HG02571 (cell line): ENCODE measurements around the gene ALOX15.
"Not testable (repeated sequence)": the region's sequence is repeated elsewhere in the genome, so short reads cannot be mapped to it uniquely, and the experiment has no call there.

ENCODE experiments used
- ATAC-seq: cut with Tn5 transposase; IDR thresholded peaks from one replicate; pipeline ENCODE4 v1.9.1; 2021; ENCODE audit warnings: mild to moderate bottlenecking, moderate library complexity; ENCODE audit not compliant: unreplicated experiment

ALOX15 gene

GRCh38 chr17:4594931-4595684, 46.4 kb downstream of the ALOX15 start:
- ATAC-seq = no peak

DNA sequence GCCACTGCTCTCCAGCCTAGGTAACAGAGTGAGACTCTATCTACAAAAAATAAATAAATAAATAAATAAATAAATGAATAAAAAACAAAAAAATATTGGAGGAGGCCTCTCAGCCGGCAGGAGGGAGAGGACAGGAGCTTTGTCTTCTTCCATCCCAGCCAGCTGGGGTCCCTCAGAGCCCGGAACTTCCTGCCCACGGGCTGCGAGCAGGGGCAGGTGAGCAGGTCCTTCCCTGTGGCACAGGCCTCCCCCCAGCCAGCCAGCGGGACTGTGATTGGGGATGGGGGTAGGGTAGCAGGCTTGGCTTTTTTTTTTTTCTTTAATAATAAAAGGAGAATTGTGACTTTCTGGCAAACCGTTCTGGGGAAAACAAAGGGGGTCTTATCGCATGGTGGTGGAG, 47.1 kb downstream of the ALOX15 start:
- no peak for ATAC-seq

DNA sequence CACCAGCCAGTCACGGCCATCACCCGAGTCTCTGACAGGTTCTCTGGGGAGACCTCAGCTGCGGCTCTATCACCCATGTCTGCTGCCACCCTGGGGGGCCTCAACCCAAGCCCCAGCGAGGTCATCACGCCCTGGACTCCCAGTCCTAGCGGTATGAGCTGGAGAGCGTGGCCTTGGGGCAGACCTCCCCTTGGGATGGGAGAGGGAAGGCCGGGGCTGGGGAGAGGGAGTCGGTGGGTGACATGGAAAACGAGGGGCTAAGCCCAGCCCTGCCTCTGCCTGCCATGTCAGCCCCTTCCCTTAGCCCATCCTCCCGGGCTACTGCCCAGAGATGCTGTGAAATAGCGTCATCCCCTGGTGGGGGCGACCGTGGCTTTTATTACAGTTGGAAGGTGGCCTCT, 48.5 kb downstream of the ALOX15 start:
- ATAC-seq = no peak

DNA sequence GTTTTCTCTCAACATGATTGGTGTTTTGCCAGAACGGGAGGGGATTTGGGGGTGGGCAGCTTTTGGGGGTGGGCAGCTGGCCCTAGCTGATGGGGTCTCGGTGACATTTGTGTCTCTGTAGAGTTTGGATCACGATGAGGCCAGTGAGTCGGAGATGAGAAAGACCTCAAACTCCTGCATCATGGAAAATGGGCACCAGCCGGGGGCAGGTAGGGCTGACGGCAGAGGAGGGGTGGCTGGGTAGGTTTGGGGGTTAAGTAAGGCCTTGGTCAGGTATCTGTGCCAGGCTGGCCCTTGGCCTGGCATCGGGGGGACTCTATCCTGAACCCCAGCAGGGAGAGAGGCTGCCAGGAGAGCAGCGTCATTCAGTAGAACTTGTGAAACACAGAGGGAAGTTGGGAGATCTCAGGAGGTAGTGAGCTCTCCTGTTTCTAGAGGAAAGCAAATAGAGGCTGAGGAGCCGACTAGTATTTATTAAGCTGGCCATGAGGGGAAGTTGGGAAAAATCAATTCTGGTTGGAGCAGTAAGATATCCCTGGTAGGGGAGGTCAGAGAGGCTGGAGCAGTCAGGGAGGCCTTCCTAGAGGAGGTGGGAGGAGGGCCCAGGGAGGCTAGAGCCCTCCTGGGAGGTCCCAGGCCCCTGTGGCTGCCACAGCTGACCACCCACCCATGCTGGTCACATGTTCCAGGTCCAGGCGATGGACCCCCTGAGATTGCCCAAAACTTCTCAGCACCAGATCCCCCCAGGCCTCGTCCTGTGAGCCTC, 49.1 kb downstream of the ALOX15 start:
- ATAC-seq = no peak

DNA sequence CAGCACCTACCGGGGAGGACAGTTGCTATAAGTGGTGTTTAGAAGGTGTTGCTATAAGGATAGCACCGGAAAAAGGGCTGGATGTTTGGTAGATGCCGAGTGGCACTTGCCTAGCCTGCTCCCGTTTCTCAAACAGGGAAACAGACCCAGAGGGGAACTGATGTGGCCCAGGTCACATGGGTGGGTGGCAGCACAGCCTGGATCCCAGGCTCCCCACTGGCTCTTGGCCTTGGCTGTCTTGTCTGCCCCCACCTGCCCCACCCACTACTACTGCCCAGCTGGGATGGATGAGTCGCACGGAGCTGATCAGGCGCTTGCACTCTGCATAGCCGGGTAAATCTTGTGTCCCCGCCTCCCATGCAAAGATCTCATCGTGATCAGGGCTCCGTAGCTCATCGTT, 49.9 kb downstream of the ALOX15 start:
- ATAC-seq = no peak

DNA sequence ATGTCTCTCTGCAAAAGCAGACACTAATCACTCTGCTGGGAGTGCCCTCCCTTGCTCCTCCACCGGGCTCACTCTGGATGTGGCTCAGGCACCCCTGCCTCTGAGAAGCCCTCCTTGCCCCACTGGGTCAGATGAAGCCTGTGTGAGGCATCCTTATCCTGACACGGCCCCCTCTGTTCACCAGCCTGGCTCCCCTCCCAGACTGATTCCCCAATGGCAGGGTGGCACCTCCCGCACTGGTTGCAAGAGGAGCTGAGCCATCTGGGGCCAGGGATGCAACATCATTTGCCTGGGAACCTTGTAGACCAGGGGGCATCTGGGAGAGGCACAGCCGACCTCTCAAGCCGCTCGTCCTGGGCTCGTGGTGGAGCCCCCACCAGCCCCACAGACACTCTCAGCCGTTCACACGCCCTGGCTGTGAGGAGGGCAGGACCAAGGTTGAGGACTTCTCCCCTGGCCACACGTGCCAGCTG, 50.5 kb downstream of the ALOX15 start:
- ATAC-seq = no peak

GRCh38 chr17:4590042-4590441, 51.4 kb downstream of the ALOX15 start:
- not testable (repeated sequence) for ATAC-seq

DNA sequence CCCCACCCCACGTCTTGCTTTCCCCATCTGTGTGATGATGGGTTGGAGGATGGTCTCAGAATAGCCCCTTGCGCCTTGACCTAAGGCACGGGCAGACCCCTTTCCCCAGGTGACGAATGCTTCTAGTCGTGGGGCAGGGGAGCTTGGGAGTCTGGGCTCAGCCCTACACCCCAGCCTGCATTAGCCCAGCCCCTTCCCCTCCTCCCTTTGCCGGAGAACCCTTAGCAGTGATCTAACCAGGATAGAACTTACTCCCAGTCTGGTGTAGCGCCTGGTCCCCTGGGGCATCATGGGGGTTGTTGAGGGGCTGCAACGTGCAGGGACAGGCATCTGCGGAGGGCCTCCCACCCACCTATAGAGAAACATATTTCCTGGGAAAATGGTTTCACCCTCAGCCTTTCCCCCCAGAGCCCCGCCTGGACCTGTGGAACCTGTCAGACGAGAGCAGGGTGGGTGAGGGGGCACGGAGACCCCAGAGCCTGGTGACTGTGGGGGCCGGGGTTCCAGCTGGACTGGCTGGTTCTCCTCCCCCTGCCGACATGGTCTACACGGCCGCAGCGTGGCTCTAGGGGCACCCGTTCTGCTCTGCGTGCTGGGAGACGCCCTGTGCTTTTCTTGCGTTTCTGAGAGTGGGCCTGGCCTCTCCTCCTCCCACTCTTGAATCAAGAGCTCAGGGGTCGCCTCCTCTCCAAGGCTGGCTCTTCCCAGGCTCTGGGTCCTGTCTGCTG, 52.4 kb downstream of the ALOX15 start:
- no peak for ATAC-seq

DNA sequence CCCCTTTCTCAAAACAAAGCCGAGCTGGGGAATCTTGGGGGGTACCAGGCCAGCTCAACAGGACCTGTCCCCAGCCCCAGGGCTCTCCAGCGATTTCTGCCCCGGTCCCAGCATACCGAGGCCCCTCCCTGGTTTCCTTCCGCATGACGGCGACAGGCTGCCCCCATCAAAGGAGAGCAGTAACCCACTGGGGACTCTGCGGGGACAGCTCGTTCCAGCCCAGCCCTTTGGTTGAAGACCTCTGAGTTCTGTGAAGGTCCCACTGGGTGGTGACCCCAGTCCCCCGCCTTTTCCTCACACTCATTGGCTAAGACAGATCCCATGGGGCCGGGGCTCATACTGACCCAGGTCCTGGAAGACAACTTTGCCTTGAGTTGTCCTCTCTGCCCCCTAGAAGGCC, 53.1 kb downstream of the ALOX15 start:
- no peak for ATAC-seq

- ATAC-seq = no peak
Observed at GRCh38 chr17:4587803-4588202, 53.7 kb downstream of the ALOX15 start.

GRCh38 chr17:4587195-4587594, 54.3 kb downstream of the ALOX15 start:
- no peak for ATAC-seq

DNA sequence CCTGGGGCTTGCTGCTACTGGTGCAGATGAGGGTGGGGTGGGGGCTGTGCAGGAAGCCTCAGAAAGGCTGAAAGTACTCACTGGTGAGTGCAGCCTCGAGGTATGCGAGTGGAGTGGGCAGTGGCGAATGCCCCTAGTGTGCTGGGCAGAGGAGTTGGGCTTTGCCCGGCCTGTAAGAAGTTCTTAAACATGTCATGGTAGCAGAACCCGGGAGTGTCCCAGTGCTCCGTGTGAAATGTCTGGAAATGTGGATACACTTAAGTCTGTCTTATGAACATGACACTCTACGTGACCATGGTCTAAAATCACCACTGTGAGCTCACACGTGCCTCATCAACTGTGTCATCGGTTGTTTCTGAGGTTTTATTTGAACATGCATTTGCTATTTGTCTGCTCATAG, 55.4 kb downstream of the ALOX15 start:
- no peak for ATAC-seq

GRCh38 chr17:4585638-4585994, 55.9 kb downstream of the ALOX15 start:
- no peak for ATAC-seq

- no peak for ATAC-seq
Observed at GRCh38 chr17:4584917-4585637, 56.4 kb downstream of the ALOX15 start.

DNA sequence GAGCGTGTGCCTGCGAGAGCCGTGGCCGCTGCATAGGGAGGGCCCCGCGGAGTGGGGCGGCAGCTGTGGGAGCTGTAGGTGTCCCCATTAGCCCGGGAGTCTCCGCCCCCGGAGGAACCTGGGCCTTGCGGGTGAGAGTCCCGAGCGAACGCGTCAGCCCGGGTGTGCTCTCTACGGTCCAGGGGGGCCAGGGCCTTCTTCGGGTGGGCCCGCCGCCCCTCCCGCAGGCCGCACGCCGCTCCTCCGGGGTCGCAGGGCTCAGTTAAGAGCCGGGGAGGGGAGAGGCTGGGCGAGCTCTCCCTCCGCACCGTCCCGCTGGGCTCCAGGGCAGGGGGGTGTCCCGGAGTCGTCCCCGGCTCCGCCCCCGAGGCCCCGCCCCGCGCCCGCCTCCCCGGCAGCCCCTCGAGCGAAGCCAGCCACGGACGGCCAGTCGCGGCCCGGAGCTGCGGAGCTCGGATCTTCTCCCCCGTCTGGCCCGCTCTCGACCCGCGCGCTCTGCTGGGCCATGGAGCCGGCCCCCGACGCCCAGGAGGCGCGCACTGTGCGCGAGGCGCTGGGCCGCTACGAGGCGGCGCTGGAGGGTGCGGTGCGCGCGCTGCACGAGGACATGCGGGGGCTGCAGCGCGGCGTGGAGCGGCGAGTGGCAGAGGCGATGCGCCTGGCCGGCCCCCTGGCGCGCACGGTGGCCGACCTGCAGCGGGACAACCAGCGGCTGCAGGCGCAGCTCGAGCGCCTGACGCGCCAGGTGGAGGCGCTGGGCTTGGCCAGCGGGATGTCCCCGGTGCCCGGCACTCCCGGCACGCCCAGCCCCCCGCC, 57.2 kb downstream of the ALOX15 start, which contains the start of gene SMTNL2:
TSS of gene SMTNL2 (plus strand) at position 429 of the 816 bp plus-strand sequence. CDS start at position 506, 77 bp downstream.
- no peak for ATAC-seq

- no peak for ATAC-seq
Observed at GRCh38 chr17:4583782-4584100, 57.7 kb downstream of the ALOX15 start.

DNA sequence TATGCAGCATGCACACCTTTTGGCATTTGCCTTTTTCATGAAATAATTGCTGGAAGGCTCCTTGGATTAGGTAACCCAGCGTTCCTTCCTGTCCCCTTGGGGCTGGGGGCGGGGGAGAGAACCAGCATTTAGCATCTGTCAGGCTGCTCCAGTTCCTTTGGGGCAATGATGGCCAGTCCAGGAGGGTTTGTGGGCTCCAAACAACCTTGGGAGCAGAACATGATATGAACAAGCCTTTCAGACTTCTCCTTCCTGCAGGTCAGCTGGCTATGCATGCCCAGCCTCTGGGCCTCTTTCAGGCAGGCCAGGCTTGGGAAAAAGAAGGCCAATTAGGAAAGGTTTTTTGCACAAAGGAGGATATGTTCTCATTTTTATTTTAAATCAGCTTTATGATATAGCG, 58.3 kb downstream of the ALOX15 start:
- ATAC-seq = no peak

- no peak for ATAC-seq
Observed at GRCh38 chr17:4582691-4583090, 58.8 kb downstream of the ALOX15 start.

DNA sequence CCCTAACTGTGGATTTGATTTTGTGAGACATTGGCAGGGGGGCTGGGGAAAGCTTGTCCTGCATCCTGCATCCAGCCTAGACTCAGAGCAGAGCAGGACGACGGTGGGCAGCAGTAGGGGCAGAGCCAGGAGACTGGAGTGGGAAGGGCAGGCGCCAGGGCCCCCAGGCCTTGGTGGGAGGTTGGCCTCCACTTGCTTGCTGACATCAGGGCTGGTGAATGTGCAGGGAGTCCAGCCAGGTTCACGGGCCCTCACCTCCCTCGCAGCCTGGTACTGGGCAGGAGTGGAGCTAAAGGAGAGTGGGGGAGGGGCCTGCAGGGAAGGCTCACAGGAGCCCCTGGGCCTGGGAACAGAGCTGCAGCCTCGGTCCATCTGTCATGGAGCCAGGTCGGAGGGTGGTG, 59.4 kb downstream of the ALOX15 start:
- no peak for ATAC-seq
